Measurements from ENCODE around the gene SAE1. TPM values are rescaled to one million over a fixed set of nuclear protein-coding genes. Genes with fewer than 3 reads are reported as not detected.

SAE1 gene
- total RNA-seq, 1 donor from 2014 or later, result 140 TPM

DNA sequence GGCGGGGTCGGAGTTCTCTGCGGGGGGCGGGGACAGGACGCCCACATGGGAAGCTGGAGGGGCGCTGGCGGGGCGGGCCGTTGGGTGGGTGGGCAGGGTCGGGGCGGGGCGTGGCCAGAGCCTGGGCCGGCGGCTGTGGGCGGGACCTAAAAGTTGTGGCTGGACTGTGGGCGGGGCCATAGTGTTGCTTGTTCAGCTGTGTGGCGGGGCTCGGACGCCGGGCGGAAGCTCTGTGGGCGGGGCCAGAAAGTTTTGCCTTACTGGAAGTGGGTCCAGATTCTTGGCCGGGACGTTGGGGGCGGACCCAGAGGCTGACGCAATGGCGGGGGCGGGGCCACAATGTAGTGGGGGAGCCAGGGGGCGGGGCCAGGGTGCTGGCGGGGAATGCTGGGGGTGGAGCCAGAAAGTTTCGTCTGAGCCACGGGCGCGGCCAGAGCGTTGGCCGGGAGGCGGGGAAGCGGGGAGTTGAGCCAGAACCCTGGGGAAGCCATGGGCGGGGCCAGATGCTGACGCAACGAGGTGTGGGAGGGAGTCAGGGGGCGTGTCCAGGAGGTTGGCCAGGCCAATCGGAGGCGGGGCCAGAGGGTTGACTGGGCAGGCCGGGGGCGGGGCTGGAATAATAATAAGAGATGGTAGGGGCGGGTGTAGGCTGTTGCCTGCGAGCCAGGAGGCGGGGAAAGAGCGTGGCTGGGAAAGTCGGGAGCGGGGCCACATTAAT, 126.2 kb downstream of the SAE1 start:
- H3K4me3 ChIP-seq (ENCODE audit: low read depth, low read length), result peak overlapping the region; percentile 65
- DNase-seq (ENCODE audit: low read depth), result peak; percentile 79
- TF ChIP-seq CTCF (conservative IDR thresholded peaks at IDR 0.05; ENCODE audit: low read depth, low read length), result no peak

- peak overlapping the region; percentile 64 for H3K4me3 ChIP-seq (ENCODE audit: low read depth, low read length)
- no peak for DNase-seq (ENCODE audit: low read depth)
- TF ChIP-seq CTCF (conservative IDR thresholded peaks at IDR 0.05; ENCODE audit: low read depth, low read length), result no peak
Observed at GRCh38 chr19:47257411-47258169, 127.0 kb downstream of the SAE1 start.

GRCh38 chr19:47258434-47258833, 127.8 kb downstream of the SAE1 start:
- no peak for TF ChIP-seq CTCF (conservative IDR thresholded peaks at IDR 0.05; ENCODE audit: low read depth, low read length)
- no peak for DNase-seq (ENCODE audit: low read depth)
- peak overlapping the region; percentile 64 for H3K4me3 ChIP-seq (ENCODE audit: low read depth, low read length)

GRCh38 chr19:47258895-47259555, 128.4 kb downstream of the SAE1 start:
- no peak for DNase-seq (ENCODE audit: low read depth)
- no peak for TF ChIP-seq CTCF (conservative IDR thresholded peaks at IDR 0.05; ENCODE audit: low read depth, low read length)
- H3K4me3 ChIP-seq (ENCODE audit: low read depth, low read length), result no peak overlapping the region

Other genes with a start within 250 kb of the SAE1 start
- 0.63 and 1.1 TPM in 2 replicates for gene NPAS1, start 111.0 kb upstream of the SAE1 start, total RNA-seq
- gene TMEM160, start 82.2 kb upstream of the SAE1 start, total RNA-seq, result 105 and 187 TPM in 2 replicates
- gene ZC3H4, start 17.1 kb upstream of the SAE1 start, total RNA-seq, result 18.3 and 30.0 TPM in 2 replicates
- gene BBC3, start 100.4 kb downstream of the SAE1 start, total RNA-seq, result 8.7 and 16.0 TPM in 2 replicates
- gene CCDC9, start 125.7 kb downstream of the SAE1 start, total RNA-seq, result 14.7 and 17.8 TPM in 2 replicates
- 3.0 and 7.0 TPM in 2 replicates for gene INAFM1, start 144.1 kb downstream of the SAE1 start, total RNA-seq
- not detected in 2 replicates for gene C5AR1, start 179.0 kb downstream of the SAE1 start, total RNA-seq
- not detected in 2 replicates for gene C5AR2, start 201.3 kb downstream of the SAE1 start, total RNA-seq
- 11.5 and 18.8 TPM in 2 replicates for gene DHX34, start 218.5 kb downstream of the SAE1 start, total RNA-seq